Tibial artery (tissue), 4 donors: ENCODE measurements around the gene CCSER1.

Experiments
- DNase-seq, 2 donors: peaks; one replicate each; pipeline ENCODE4 v3.0.0-alpha.2; 2019
- H3K27ac ChIP-seq, 2 donors: fragments of 200-600 bp; sonication (generic) in 1 of 2; 1 replicate in 1 of 2; 2 replicates in 1 of 2; pipeline ENCODE4 v1.5.1; 2018 to 2019; ENCODE audit warnings: mild to moderate bottlenecking in 1 of 2
- H3K27me3 ChIP-seq, 2 donors: fragments of 200-600 bp; sonication (generic) in 1 of 2; one replicate each; pipeline versions ENCODE4 v1.5.1 to v1.6.0; 2016 to 2019
- H3K36me3 ChIP-seq, 3 donors: fragments of 200-600 bp; sonication (generic) in 2 of 3; one replicate each; pipeline ENCODE4 v1.5.1; 2016 to 2019; ENCODE audit warnings: mild to moderate bottlenecking in 2 of 3
- H3K4me1 ChIP-seq, 4 donors: fragments of 200-600 bp; sonication (generic) in 2 of 4; 1 replicate in 3 of 4; 2 replicates in 1 of 4; pipeline ENCODE4 v1.5.1; 2016 to 2019
- H3K4me3 ChIP-seq, 2 donors: fragments of 200-600 bp; sonication (generic) in 1 of 2; 1 replicate in 1 of 2; 2 replicates in 1 of 2; pipeline ENCODE4 v1.5.1; 2018 to 2019; ENCODE audit warnings: mild to moderate bottlenecking in 2 of 2
- H3K9me3 ChIP-seq, 3 donors: fragments of 200-600 bp; sonication (generic) in 1 of 3; one replicate each; pipeline ENCODE4 v1.5.1; 2016 to 2019
- intact Hi-C: fragments of 100-400 bp; cut with DNase I; formaldehyde crosslinking; loops from one replicate; pipeline ENCODE4 v1.15.0; 2023; ENCODE audit warnings: low total_unique reads
- TF ChIP-seq, protein P1 (sequence below), 2 experiments: fragments of 200-600 bp in 1 of 2; fragments of 450-650 bp in 1 of 2; IDR thresholded peaks; one replicate each; pipeline ENCODE4 v1.5.1; 2017 to 2019; ENCODE audit warnings: antibody characterized with exemption in 2 of 2, mild to moderate bottlenecking in 1 of 2, moderate library complexity in 1 of 2

The CCSER1 gene

DNA sequence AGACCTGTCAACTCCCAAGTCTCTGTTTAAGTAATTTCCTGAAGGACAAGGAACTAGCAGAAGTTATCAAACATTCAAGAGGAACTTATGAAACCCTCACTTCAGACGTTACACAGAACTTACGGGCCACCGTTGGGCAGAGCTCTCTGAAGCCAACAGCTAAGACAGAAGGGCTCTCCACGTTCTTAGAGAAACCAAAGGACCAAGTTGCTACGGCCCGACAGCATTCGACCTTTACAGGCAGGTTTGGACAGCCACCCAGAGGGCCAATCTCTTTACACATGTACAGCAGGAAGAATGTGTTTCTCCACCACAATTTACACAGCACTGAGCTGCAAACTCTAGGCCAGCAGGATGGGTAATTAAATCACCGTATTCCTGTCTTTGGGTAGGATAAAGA, 1471.5 kb downstream of the CCSER1 start:
- H3K9me3 ChIP-seq: no peaks in the 10 kb centered on the region
- no peak for DNase-seq
- intact Hi-C loops: no loop called here
- H3K36me3 ChIP-seq: no peaks in the 10 kb centered on the region
- no peaks in the 10 kb centered on the region for H3K27me3 ChIP-seq
- H3K27ac ChIP-seq: no peak overlapping the region
- no peak overlapping the region for H3K4me3 ChIP-seq
- TF ChIP-seq, protein P1, sequence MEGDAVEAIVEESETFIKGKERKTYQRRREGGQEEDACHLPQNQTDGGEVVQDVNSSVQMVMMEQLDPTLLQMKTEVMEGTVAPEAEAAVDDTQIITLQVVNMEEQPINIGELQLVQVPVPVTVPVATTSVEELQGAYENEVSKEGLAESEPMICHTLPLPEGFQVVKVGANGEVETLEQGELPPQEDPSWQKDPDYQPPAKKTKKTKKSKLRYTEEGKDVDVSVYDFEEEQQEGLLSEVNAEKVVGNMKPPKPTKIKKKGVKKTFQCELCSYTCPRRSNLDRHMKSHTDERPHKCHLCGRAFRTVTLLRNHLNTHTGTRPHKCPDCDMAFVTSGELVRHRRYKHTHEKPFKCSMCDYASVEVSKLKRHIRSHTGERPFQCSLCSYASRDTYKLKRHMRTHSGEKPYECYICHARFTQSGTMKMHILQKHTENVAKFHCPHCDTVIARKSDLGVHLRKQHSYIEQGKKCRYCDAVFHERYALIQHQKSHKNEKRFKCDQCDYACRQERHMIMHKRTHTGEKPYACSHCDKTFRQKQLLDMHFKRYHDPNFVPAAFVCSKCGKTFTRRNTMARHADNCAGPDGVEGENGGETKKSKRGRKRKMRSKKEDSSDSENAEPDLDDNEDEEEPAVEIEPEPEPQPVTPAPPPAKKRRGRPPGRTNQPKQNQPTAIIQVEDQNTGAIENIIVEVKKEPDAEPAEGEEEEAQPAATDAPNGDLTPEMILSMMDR (IDR thresholded peaks at IDR 0.05): no peak
- no peaks in the 10 kb centered on the region for H3K4me1 ChIP-seq

DNA sequence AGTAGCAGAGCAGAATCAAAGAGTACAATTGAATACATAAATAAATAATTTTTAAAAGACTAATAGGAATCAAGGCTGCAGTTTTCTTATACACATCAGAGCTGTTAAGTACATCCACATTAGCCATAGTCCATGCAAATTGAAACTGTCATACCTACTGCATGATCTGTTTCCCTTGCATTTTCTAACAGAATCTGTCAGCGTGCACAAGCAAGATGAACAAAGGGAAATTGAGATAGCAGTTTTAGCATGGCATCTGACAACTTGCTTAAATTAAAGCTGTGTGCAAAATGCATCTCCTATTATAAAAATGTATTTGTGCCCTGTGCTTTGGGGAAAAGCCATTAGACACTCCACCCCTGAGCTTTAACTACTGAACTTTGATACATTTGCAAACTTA, 1473.1 kb downstream of the CCSER1 start:
- no peak for DNase-seq
- Histone ChIP-seq H3K27me3 (no peaks in the 10 kb centered on the region), H3K27ac (no peak overlapping the region), H3K36me3 (no peaks in the 10 kb centered on the region), H3K4me1 (no peaks in the 10 kb centered on the region), H3K4me3 (no peak overlapping the region), H3K9me3 (no peaks in the 10 kb centered on the region)
- intact Hi-C loops: no loop called here
- TF ChIP-seq, protein P1 (IDR thresholded peaks at IDR 0.05): no peak

DNA sequence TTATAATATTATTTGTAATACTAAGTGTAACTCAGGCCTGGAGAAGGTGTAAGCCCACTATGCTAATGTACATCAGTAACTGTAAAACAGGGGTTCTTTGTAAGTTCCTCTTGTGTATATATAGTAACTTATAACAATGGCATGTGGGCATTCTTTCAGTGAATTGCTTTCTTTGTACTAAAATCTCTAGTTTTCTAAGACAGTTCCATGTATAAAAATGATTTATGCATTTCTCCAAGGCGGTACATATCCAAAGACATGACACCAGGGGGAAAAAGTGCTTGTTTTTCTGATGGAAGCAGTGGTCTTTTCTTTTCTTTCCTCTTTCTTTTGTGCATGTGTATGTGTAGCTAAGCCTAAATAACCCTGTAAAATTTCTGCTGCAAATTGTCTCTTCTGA, 1474.2 kb downstream of the CCSER1 start:
- Histone ChIP-seq H3K9me3 (no peaks in the 10 kb centered on the region), H3K27me3 (no peaks in the 10 kb centered on the region), H3K4me1 (no peaks in the 10 kb centered on the region), H3K27ac (no peak overlapping the region), H3K4me3 (no peak overlapping the region), H3K36me3 (no peaks in the 10 kb centered on the region)
- TF ChIP-seq, protein P1 (IDR thresholded peaks at IDR 0.05): no peak
- intact Hi-C loops: no loop called here
- no peak for DNase-seq

DNA sequence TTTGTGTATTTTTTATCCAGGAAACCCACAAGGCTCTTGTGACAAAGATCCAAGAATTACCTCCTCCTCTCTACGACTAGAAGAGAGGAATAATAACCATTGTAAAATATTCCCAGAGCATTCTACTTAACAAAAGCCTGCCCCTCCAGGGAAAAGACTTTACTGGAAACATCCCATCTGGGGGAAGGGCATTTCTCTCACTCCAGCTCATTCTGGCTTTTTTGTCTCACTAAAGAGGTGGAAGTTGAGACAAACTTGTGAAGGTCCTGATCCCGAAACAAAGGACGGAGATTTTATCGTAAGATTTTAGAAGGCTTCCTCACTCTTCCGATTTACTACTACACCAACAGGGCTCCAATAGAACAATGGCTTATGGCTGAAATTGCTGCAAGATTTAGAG, 1484.6 kb downstream of the CCSER1 start:
- H3K4me1 ChIP-seq: no peaks in the 10 kb centered on the region
- no peak for DNase-seq
- H3K9me3 ChIP-seq: no peaks in the 10 kb centered on the region
- H3K36me3 ChIP-seq: no peaks in the 10 kb centered on the region
- TF ChIP-seq, protein P1 (IDR thresholded peaks at IDR 0.05): no peak
- H3K4me3 ChIP-seq: no peak overlapping the region
- intact Hi-C loops: no loop called here
- H3K27ac ChIP-seq: no peak overlapping the region
- H3K27me3 ChIP-seq: no peaks in the 10 kb centered on the region

DNA sequence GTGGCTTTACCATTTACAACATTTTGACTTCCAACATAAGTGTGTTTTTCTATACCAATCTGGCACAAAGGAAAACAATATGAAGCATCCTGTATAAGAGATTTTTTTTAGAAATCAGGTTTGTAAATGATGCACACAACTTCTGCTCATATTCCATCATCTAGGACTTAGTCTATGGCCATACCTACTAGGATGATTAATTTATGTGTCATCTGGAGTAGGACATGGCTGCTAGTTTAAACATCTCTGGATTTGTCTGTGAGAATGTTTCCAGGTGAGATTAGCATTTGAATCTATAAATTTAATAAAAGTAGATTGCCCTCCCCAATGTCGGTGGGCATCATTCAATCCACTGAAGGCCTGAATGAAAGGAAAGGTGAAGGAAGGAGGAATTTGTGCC, 1493.8 kb downstream of the CCSER1 start:
- TF ChIP-seq, protein P1 (IDR thresholded peaks at IDR 0.05): no peak
- DNase-seq: no peak
- H3K27ac ChIP-seq: no peak overlapping the region

DNA sequence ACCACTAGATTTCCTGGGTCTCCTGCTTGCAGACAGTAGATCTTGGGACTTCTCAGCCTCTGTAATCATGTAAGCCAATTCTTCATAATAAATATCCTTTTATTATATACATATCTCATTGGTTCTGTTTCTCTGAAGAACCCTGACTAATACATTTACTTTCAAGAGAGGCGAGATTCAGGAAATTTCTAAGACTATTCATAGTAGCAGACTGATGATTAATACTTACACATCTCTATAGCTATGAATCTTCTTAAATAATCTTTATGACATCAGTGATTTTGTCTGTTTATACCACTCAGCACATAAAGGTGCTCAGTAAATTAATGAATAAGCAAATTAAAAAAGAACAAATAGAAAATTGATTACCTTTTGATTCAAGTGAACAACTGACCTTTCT, 1494.3 kb downstream of the CCSER1 start:
- Histone ChIP-seq H3K36me3 (no peaks in the 10 kb centered on the region), H3K4me3 (no peak overlapping the region), H3K4me1 (no peaks in the 10 kb centered on the region), H3K27ac (no peak overlapping the region), H3K9me3 (no peaks in the 10 kb centered on the region), H3K27me3 (no peaks in the 10 kb centered on the region)
- intact Hi-C loops: no loop called here
- TF ChIP-seq, protein P1 (IDR thresholded peaks at IDR 0.05): no peak
- DNase-seq: no peak

More for the DNA sequence above, 1493.8 kb downstream of the CCSER1 start:
- H3K9me3 ChIP-seq: no peaks in the 10 kb centered on the region
- H3K27me3 ChIP-seq: no peaks in the 10 kb centered on the region
- H3K36me3 ChIP-seq: no peaks in the 10 kb centered on the region
- no peaks in the 10 kb centered on the region for H3K4me1 ChIP-seq
- intact Hi-C loops: no loop called here
- H3K4me3 ChIP-seq: no peak overlapping the region
